Ecto neural progenitor cell (in vitro differentiated cells): ENCODE measurements around the gene C5AR1.
"Not testable (repeated sequence)": the region's sequence is repeated elsewhere in the genome, so short reads cannot be mapped to it uniquely, and the experiment has no call there.

Experiments used
- DNase-seq: peaks from one replicate; pipeline ENCODE4 v3.0.0-alpha.2; 2018; ENCODE audit warnings: low spot score

C5AR1 gene

GRCh38 chr19:47309608-47310007 is at the start of gene C5AR1:
C5AR1 (plus strand) TSS chr19:47309861; CDS start chr19:47309896, 35 bp downstream.
- no peak for DNase-seq

DNA sequence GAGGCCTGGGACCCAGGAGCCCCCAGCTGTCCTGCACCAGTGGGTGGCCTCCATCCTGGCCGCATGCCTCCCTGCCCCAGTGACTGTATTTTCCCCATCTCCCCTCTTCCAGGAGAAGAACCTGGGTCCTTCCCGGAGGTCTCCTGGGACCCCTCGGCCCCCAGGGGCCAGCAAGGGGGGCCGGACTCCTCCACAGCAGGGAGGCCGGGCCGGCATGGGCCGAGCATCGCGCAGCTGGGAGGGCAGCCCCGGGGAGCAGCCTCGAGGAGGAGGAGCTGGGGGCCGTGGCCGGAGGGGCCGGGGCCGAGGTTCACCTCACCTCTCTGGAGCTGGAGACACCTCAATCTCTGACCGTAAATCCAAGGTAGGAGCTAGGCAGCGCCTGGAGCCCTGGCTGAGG is 49.2 kb upstream of the C5AR1 start:
- no peak for DNase-seq

- not testable (repeated sequence) for DNase-seq
These were observed 47.5 kb upstream of the C5AR1 start for GRCh38 chr19:47261946-47262793.

- DNase-seq, result no peak
These were observed 45.0 kb upstream of the C5AR1 start for GRCh38 chr19:47264629-47265028.

- no peak for DNase-seq
These were observed 43.2 kb upstream of the C5AR1 start for GRCh38 chr19:47266401-47266941.

GRCh38 chr19:47267350-47267759 is 42.3 kb upstream of the C5AR1 start:
- no peak for DNase-seq

GRCh38 chr19:47268028-47268427 is 41.6 kb upstream of the C5AR1 start:
- no peak for DNase-seq

GRCh38 chr19:47269596-47269995 is 40.1 kb upstream of the C5AR1 start:
- DNase-seq, result no peak

DNA sequence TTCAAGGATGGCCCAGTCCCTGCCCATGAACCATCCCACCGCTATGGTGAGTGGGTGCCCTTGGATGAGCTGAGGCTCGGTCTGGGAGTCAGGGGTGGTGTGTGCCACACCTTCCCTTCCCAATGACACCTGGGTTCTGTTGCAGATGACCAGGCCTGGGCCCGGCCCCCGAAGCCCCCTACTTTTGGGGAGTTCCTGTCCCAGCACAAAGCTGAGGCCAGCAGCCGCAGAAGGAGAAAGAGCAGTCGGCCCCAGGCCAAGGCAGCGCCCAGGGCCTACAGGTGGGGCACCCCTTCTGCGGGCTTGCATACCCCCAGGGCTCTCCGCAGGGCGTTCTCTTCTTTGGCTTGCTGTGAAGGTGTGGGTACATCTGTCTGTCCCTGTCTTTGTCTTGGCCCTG is 39.3 kb upstream of the C5AR1 start:
- DNase-seq, result no peak

DNA sequence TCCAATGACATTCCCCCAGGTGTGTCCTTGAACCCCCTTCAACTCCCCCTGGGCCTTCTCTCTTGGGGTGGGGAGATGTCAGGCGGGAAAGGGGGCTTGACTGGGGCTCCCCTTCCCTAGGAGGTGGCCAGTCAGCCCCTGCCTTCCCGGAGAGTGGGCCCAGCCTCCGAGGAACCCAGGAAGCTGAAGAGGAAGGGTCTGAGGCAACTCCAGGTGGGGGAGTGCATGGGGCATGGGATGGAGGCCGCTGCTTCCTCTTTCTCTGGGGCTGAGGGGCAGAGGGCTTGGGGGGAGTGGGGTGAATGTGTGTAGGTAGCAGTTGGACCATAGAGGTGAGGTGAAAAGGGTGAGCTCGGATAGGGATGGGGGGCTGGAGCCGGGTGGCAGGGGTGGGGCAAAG is 37.7 kb upstream of the C5AR1 start:
- no peak for DNase-seq

GRCh38 chr19:47272448-47273312 is 37.0 kb upstream of the C5AR1 start:
- peak; percentile 62 for DNase-seq

- peak; percentile 94 for DNase-seq
These were observed 36.2 kb upstream of the C5AR1 start for GRCh38 chr19:47273313-47274070.

GRCh38 chr19:47274071-47274890 is 35.4 kb upstream of the C5AR1 start, which contains the start of gene INAFM1:
INAFM1 (plus strand) TSS chr19:47274885; CDS start chr19:47274920, 35 bp downstream.
- DNase-seq, result peak; percentile 99

- no peak for DNase-seq
These were observed 34.5 kb upstream of the C5AR1 start for GRCh38 chr19:47274891-47275761.

DNA sequence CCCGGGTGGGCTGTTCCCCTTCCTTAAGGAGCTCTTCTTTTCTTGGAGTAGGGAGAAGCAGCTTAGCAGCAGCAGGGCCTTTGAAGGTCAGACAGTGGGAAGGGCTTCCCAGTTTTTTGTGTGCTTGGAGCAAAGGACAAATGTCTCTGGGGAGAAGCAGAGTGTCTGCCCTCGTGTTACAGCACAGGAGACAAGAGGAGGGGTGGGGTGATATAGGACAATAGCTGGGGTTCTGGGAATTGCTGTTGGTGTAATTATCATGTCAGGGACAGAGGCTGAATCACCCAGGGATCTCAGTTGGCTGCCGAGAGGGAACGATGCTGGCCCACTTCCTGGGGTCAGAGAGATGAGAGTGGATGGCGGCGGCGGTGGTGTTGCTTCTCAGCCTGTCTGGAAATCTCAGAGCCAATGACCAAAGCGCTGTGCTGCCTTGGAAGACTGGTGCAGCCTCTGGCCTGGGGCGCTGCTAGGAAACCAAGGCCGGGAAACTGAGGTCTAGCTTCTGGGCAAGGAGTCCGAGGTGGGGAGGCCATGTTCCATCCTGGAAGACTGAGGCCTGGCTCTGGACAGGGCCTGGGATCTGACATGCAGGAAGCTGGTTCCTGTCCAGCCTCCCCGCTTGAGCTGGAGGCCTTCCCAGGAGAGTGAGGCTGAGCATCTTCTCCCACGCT is 33.7 kb upstream of the C5AR1 start:
- DNase-seq, result no peak

DNA sequence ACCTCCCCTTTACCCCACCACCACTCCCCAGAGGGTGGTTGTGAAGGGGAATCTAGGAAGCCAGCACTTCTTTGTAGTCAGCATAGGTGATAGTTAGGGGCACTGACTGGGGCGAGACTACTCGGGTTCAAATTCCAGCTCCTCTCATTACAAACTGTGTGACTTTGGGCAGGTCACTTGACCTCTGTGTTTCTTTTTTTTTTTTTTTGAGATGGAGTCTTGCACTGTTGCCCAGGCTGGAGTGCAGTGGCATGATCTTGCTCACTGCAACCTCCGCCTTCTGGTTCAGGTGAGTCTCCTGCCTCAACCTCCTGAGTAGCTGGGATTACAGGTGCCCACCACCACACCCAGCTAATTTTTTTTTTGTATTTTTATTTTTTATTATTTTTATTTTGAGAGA is 33.1 kb upstream of the C5AR1 start:
- not testable (repeated sequence) for DNase-seq

DNA sequence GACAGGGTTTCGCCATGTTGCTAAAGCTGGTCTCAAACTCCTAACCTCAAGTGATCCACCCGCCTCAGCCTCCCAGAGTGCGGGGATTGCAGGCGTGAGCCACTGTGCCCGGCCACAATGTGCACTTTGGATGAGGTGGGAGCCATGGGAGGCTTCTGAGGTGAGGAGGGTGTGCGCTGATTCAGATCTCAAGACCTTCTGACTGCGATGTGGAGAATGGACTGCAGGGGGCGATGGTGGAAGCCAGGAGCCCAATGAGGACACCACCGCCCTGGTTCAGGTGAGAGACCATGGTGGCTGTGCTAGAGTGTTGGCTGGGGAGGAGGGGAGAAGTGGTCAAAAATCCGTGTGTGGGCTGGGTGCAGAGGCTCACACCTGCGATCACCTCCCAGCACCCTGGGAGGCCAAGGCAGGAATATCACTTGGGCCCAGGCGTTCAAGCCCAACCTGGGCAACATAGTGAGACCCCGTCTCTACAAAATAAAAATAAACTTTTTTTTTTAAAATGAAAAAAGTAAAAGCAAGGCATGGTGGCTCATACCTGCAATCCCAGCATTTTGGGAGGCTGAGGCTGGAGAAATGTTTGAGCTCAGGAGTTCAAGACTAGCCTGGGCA is 29.4 kb upstream of the C5AR1 start:
- peak; percentile 61 for DNase-seq

- no peak for DNase-seq
These were observed 26.1 kb upstream of the C5AR1 start for GRCh38 chr19:47283405-47284059.
